Measurements from ENCODE around the gene DNM1.

DNM1 gene

DNA sequence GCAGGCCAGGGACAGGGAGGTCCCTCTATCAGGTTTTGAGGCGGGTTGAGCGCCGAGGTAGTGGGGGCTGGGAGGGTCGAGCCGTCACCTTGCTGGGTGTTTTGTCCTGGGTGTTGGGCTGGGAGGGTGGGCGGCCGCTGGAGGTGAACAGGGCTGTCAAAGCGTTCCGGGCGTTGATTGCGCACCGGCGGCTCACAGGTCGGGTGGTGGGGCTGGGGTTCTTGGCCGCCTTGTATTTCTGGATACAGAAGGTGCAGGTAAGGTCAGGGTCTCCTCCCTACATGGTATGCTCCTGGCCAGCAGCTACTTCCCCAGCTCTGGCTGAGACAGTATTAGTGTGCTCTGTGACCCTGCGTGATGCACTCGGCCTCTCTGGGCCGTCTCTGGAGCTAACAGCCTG, 37.0 kb upstream of the DNM1 start:
- TF ChIP-seq GATA2 (IDR thresholded peaks at IDR 0.05; ENCODE audit: low read depth, low read length) (no peak), GATA3 (IDR thresholded peaks at IDR 0.05; ENCODE audit: low read depth, low read length) (no peak)

DNA sequence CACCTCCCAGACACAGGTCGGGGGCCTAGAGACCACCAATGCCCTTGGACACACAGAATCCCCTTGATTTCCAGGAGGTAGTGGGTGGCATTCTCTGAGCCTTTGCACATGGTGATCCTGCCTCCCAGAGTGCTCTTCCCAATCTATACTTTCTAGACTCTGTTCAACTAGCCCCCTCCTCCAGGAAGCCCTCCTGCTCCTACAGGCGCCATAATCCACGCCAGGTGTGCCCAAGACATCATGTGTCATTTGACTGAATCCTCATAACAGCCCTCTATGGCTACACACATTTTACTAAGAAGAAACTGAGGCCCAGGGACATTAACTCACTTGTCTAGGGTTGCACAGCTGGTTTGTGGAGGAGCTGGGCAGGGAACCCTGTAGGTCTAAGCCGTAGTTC, 36.0 kb upstream of the DNM1 start:
- no peak for TF ChIP-seq GATA3 (IDR thresholded peaks at IDR 0.05; ENCODE audit: low read depth, low read length)
- TF ChIP-seq GATA2 (IDR thresholded peaks at IDR 0.05; ENCODE audit: low read depth, low read length), result no peak

DNA sequence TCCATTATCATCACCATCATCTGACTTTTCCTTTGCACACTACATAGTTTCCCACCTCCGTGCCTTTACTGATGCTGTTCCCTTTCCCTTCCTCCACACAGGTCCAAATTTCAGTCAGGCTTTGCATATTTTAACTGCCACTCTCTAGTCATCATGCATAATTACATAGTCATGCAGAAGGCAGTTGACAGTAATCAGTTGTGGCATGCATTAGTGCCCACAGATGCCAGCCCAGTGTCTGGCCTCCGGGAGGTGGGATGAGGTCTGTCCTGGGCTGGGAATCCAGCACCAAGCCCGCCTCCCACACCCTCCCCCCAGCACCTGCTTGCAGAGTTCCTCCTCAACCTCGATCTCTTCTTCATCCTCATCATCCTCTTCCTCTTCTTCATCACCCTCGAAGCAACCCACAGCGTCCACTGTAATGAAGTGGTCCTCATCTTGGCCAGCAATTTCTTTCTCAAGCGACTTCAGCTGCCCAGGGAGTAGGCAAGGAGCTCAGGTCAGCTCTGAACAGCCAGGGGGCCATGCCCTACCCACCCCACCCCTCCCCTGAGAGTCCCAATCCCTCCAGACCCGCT, 34.4 kb upstream of the DNM1 start:
- TF ChIP-seq GATA3 (IDR thresholded peaks at IDR 0.05; ENCODE audit: low read depth, low read length) (no peak), GATA2 (IDR thresholded peaks at IDR 0.05; ENCODE audit: low read depth, low read length) (no peak)

GRCh38 chr9:128169492-128169891, 33.7 kb upstream of the DNM1 start:
- no peak for TF ChIP-seq GATA3 (IDR thresholded peaks at IDR 0.05; ENCODE audit: low read depth, low read length)
- no peak for TF ChIP-seq GATA2 (IDR thresholded peaks at IDR 0.05; ENCODE audit: low read depth, low read length)

GRCh38 chr9:128169925-128170324, 33.3 kb upstream of the DNM1 start:
- TF ChIP-seq GATA2 (IDR thresholded peaks at IDR 0.05; ENCODE audit: low read depth, low read length), result no peak
- no peak for TF ChIP-seq GATA3 (IDR thresholded peaks at IDR 0.05; ENCODE audit: low read depth, low read length)

- TF ChIP-seq GATA3 (IDR thresholded peaks at IDR 0.05; ENCODE audit: low read depth, low read length), result no peak
- no peak for TF ChIP-seq GATA2 (IDR thresholded peaks at IDR 0.05; ENCODE audit: low read depth, low read length)
Measured at GRCh38 chr9:128174062-128174461, 29.1 kb upstream of the DNM1 start.

- TF ChIP-seq GATA3 (IDR thresholded peaks at IDR 0.05; ENCODE audit: low read depth, low read length) (no peak), GATA2 (IDR thresholded peaks at IDR 0.05; ENCODE audit: low read depth, low read length) (no peak)
Measured at GRCh38 chr9:128175102-128175563, 28.0 kb upstream of the DNM1 start.

DNA sequence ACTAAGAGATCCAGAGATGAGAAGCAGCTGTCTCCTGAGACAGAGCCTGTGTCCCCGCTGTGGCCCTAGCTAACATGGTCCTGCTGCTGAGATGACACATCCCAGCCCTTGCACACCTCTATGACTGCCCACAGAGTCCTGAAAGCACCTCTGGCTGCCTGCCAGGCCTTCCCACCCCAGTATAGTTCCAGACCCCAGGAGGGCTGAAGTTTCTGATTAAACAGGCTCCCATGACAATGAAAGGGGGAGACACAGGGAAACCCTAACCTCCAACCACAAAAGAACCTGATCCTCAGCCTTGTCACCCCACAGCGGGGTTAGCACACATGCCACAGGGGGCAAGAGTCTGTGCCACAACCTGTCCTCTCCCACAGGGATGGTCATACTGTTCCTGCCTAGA, 27.5 kb upstream of the DNM1 start:
- TF ChIP-seq GATA3 (IDR thresholded peaks at IDR 0.05; ENCODE audit: low read depth, low read length) (no peak), GATA2 (IDR thresholded peaks at IDR 0.05; ENCODE audit: low read depth, low read length) (no peak)

DNA sequence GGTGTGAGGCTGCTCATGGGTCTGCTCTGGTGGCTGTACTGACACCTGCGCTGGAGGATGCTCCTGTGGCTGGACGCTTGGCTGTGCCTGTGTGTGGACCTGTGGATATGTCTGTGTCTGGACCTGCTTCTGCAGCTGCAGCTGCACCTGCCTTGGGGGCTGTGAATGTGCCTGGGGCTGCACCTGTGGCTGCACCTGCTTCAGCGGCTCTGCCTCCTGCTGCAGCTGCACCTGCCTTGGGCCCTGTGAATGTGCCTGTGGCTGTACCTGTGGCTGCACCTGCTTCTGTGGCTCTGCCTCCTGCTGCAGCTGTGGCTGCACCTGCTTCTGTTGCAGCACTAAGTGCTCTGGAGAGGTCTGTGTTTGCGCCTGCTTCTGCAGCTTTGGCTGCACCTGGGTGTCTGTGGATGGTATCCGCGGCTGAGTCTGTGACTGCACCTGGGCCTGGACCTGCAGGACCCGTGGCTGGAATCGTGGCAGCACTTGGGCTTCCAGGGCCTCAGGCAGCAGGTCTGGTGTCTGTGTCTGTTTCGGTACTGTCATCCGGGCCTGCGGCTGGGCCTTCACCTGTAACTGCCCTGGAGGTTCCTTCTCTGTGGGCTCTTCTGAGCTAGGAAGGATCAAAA, 24.3 kb upstream of the DNM1 start:
- TF ChIP-seq GATA3 (IDR thresholded peaks at IDR 0.05; ENCODE audit: low read depth, low read length) (no peak), GATA2 (IDR thresholded peaks at IDR 0.05; ENCODE audit: low read depth, low read length) (no peak)

DNA sequence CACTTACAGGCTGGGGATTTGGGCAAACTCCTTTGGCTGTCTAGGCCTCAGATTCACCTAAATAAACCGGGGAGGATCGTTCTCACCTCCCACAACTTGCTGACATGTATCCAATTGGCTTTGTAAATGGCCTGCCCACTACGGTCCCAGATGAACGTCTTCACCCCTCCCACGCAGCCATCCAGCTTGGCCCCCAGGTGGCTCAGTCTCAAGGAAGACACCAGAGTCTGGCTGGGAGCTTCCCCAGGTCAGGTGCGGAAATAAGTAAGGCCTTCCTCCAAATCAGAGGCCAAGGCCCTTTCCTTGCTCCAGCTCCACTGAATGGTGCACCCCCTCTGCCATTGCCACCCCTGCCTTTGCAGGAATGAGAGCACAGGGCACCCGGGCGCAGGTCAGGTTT, 23.2 kb upstream of the DNM1 start:
- no peak for TF ChIP-seq GATA2 (IDR thresholded peaks at IDR 0.05; ENCODE audit: low read depth, low read length)
- no peak for TF ChIP-seq GATA3 (IDR thresholded peaks at IDR 0.05; ENCODE audit: low read depth, low read length)

- TF ChIP-seq GATA2 (IDR thresholded peaks at IDR 0.05; ENCODE audit: low read depth, low read length) (no peak), GATA3 (IDR thresholded peaks at IDR 0.05; ENCODE audit: low read depth, low read length) (no peak)
Measured at GRCh38 chr9:128180447-128180846, 22.7 kb upstream of the DNM1 start.

DNA sequence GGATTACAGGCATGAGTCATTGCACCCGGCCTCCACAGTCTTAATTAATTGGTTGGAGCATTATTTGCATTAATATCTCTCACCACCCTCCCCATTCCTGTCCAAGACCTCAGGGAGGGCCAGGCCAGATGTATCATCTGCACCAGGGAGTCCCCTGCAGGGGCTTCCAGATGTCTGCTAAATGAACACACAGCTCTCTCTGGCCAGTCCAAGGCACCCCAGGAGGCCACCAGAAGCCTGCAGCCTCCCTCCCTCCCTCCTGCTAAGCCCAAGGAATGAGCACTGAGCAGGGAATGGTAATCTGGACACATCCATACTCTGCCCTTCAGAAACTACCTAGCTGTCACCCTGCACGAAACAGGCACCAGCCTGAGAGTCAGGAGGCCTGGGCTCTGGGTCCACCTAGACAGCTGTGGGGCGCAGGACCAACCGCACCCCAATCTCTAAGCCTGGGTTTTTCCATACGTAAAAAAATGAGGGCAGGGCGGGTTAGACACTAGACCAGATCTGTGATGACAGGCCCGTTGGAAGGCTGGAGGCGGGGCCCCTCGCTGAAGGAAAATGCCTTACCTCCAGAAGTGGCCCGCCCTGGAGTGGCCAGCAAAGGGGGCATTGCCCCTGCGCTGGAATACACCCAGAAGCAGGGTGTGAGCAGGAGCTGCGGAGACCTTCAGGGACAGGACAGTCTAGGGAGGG, 20.1 kb upstream of the DNM1 start:
- TF ChIP-seq GATA2 (IDR thresholded peaks at IDR 0.05; ENCODE audit: low read depth, low read length), result no peak
- no peak for TF ChIP-seq GATA3 (IDR thresholded peaks at IDR 0.05; ENCODE audit: low read depth, low read length)

- TF ChIP-seq GATA2 (IDR thresholded peaks at IDR 0.05; ENCODE audit: low read depth, low read length) (no peak), GATA3 (IDR thresholded peaks at IDR 0.05; ENCODE audit: low read depth, low read length) (no peak)
Measured at GRCh38 chr9:128185979-128186965, 16.9 kb upstream of the DNM1 start.

DNA sequence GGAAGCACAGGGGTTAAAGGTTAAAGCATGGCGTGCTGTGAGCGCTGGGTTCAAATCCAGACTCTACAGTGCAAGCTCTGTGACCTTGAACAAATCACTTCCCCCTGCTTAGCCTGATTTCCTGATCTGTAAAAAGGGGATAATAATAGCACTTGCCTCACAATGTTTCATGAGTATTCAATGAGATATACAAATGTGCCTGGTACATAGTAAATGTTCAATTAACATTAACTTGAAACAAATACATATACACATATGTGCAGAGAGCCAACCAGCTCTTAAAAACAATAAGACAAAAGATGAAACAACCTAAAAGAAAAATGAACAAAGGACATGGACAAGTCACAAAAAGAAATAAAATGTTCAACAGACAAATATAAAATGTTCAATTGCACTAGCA, 15.8 kb upstream of the DNM1 start:
- TF ChIP-seq GATA3 (IDR thresholded peaks at IDR 0.05; ENCODE audit: low read depth, low read length), result no peak
- TF ChIP-seq GATA2 (IDR thresholded peaks at IDR 0.05; ENCODE audit: low read depth, low read length), result no peak
